Pulmonary artery endothelial cell (primary cell): ENCODE data around the gene ATG16L2. TPM values are rescaled to one million over a fixed set of nuclear protein-coding genes. Genes with fewer than 3 reads are reported as not detected.
"Not testable (repeated sequence)": the region's sequence is repeated elsewhere in the genome, so short reads cannot be mapped to it uniquely, and the experiment has no call there.

Experiments used
- DNase-seq: peaks from one replicate; pipeline ENCODE4 v3.0.0-alpha.2; 2011; ENCODE audit warnings: low read depth, low spot score
- total RNA-seq: library from RNA; depleted of rRNA; stranded (reverse); fragments of >200 nt; gene quantifications from 2 replicates; pipeline ENCODE4 v1.2.3, GENCODE V29; 2014

ATG16L2 gene
- total RNA-seq, 1 donor from 2014 or later: 8.9 TPM

- DNase-seq: no peak
Measured at GRCh38 chr11:72802822-72803221, 11.4 kb upstream of the ATG16L2 start.

GRCh38 chr11:72805216-72805615, 9.0 kb upstream of the ATG16L2 start:
- no peak for DNase-seq

GRCh38 chr11:72806378-72806777, 7.8 kb upstream of the ATG16L2 start:
- not testable (repeated sequence) for DNase-seq

- DNase-seq: no peak
Measured at GRCh38 chr11:72807021-72807693, 7.1 kb upstream of the ATG16L2 start.

GRCh38 chr11:72807792-72808191, 6.4 kb upstream of the ATG16L2 start:
- no peak for DNase-seq

GRCh38 chr11:72808331-72808798, 5.8 kb upstream of the ATG16L2 start:
- no peak for DNase-seq

GRCh38 chr11:72811686-72812085, 2.5 kb upstream of the ATG16L2 start:
- DNase-seq: not testable (repeated sequence)

GRCh38 chr11:72812604-72812966, 1.6 kb upstream of the ATG16L2 start:
- no peak for DNase-seq

GRCh38 chr11:72812967-72813739, 1.1 kb upstream of the ATG16L2 start:
- no peak for DNase-seq

GRCh38 chr11:72813740-72814285, 398 bp upstream of the ATG16L2 start:
- DNase-seq: no peak

GRCh38 chr11:72815110-72815618, 953 bp downstream of the ATG16L2 start:
- DNase-seq: no peak

GRCh38 chr11:72816404-72816990, 2.3 kb downstream of the ATG16L2 start:
- no peak for DNase-seq

- DNase-seq: no peak
Measured at GRCh38 chr11:72817966-72818365, 3.8 kb downstream of the ATG16L2 start.

GRCh38 chr11:72818971-72819370, 4.8 kb downstream of the ATG16L2 start:
- DNase-seq: no peak

GRCh38 chr11:72820439-72821139, 6.4 kb downstream of the ATG16L2 start:
- DNase-seq: no peak

- DNase-seq: no peak
Measured at GRCh38 chr11:72821221-72821919, 7.2 kb downstream of the ATG16L2 start.

GRCh38 chr11:72821920-72822799, 7.9 kb downstream of the ATG16L2 start:
- DNase-seq: peak; percentile 65

GRCh38 chr11:72823105-72823804, 9.0 kb downstream of the ATG16L2 start:
- no peak for DNase-seq

- DNase-seq: no peak
Measured at GRCh38 chr11:72824020-72824419, 9.8 kb downstream of the ATG16L2 start.
